MM.1S (cell line): ENCODE data around the gene MAPK6.
"Not testable (repeated sequence)": the region's sequence is repeated elsewhere in the genome, so short reads cannot be mapped to it uniquely, and the experiment has no call there.

Experiments
- DNase-seq: peaks from one replicate; pipeline ENCODE4 v3.0.0-alpha.2; 2015
- H2AFZ ChIP-seq: fragments of 300-600 bp; sonication (generic); 2 replicates; pipeline ENCODE4 v1.6.0; 2016; ENCODE audit warnings: antibody characterized with exemption, low read length
- H3F3A ChIP-seq: fragments of 300-600 bp; sonication (generic); 2 replicates; pipeline ENCODE4 v1.6.1; 2016; ENCODE audit warnings: mild to moderate bottlenecking, antibody characterized with exemption, low read length, moderate library complexity, mixed read lengths; ENCODE audit not compliant: insufficient read depth
- H3K27ac ChIP-seq: fragments of 300-600 bp; sonication (generic); 2 replicates; pipeline ENCODE4 v1.5.1; 2016; ENCODE audit warnings: mild to moderate bottlenecking, low read length
- H3K27me3 ChIP-seq: fragments of 300-600 bp; sonication (generic); replicated peaks from 2 replicates; pipeline ENCODE4 v1.6.0; 2016; ENCODE audit warnings: low read length; ENCODE audit not compliant: insufficient read depth
- H3K36me3 ChIP-seq: fragments of 300-600 bp; sonication (generic); replicated peaks from 2 replicates; pipeline ENCODE4 v1.6.1; 2016; ENCODE audit warnings: mild to moderate bottlenecking, low read length, mixed read lengths; ENCODE audit not compliant: insufficient read depth
- H3K4me1 ChIP-seq: fragments of 300-600 bp; sonication (generic); 2 replicates; pipeline ENCODE4 v1.6.1; 2016; ENCODE audit warnings: low read length, mixed read lengths
- H3K4me2 ChIP-seq: fragments of 300-600 bp; sonication (generic); 2 replicates; pipeline ENCODE4 v1.6.0; 2016; ENCODE audit warnings: low read depth, low read length
- H3K4me3 ChIP-seq: fragments of 300-600 bp; sonication (generic); 2 replicates; pipeline ENCODE4 v1.5.1; 2016; ENCODE audit warnings: low read length, mixed read lengths
- H3K79me2 ChIP-seq: fragments of 300-600 bp; sonication (generic); 2 replicates; pipeline ENCODE4 v1.6.1; 2016; ENCODE audit warnings: mixed run types, low read length, mixed read lengths
- H3K9ac ChIP-seq: fragments of 300-600 bp; sonication (generic); 2 replicates; pipeline ENCODE4 v1.6.1; 2016; ENCODE audit warnings: low read length, mixed read lengths
- H3K9me2 ChIP-seq: fragments of 300-600 bp; sonication (generic); replicated peaks from 2 replicates; pipeline ENCODE4 v1.6.1; 2016; ENCODE audit warnings: mild to moderate bottlenecking, low read length, mixed read lengths; ENCODE audit not compliant: insufficient read depth
- H3K9me3 ChIP-seq: fragments of 300-600 bp; sonication (generic); replicated peaks from 2 replicates; pipeline ENCODE4 v1.6.1; 2016; ENCODE audit warnings: mild to moderate bottlenecking, low read length, mixed read lengths; ENCODE audit not compliant: insufficient read depth
- H4K20me1 ChIP-seq: fragments of 300-600 bp; sonication (generic); 2 replicates; pipeline ENCODE4 v1.6.1; 2016; ENCODE audit warnings: mild to moderate bottlenecking, low read length, moderate library complexity, mixed read lengths; ENCODE audit not compliant: insufficient read depth
- CTCF ChIP-seq: fragments of 300-600 bp; sonication (generic); IDR thresholded peaks from 2 replicates; pipeline ENCODE4 v1.5.1; 2016; ENCODE audit warnings: antibody characterized with exemption, low read length, mixed read lengths
- EZH2 ChIP-seq: fragments of 300-600 bp; sonication (generic); optimal IDR thresholded peaks from 2 replicates; pipeline ENCODE3; 2017; ENCODE audit warnings: low read depth, mild to moderate bottlenecking, antibody characterized with exemption, low read length, mixed read lengths
- EZH2phosphoT487 ChIP-seq: fragments of 300-600 bp; sonication (generic); IDR thresholded peaks from 2 replicates; pipeline ENCODE4 v1.6.1; 2018; ENCODE audit warnings: antibody characterized with exemption, low read length

MAPK6 gene

GRCh38 chr15:52054381-52054780 is 35.4 kb downstream of the MAPK6 start:
- no peaks in the 10 kb centered on the region; the same call in none of the 2 replicates for H3K36me3 ChIP-seq
- no peaks in the 10 kb centered on the region for H4K20me1 ChIP-seq
- H3K4me1 ChIP-seq: peaks cover 7% of the 10 kb centered on the region
- H3K4me2 ChIP-seq: no peak overlapping the region
- peaks cover 36% of the 10 kb centered on the region for H3K79me2 ChIP-seq
- no peaks in the 10 kb centered on the region for H3K9me3 ChIP-seq
- no peaks in the 10 kb centered on the region for H3K9me2 ChIP-seq
- no peak overlapping the region for H3K27ac ChIP-seq
- no peak overlapping the region for H2AFZ ChIP-seq
- no peak overlapping the region for H3K9ac ChIP-seq
- DNase-seq: no peak
- H3K27me3 ChIP-seq: no peaks in the 10 kb centered on the region
- no peaks in the 10 kb centered on the region for H3F3A ChIP-seq
- TF ChIP-seq EZH2 (no peak), CTCF (no peak), EZH2phosphoT487 (no peak)
- H3K4me3 ChIP-seq: no peak overlapping the region

GRCh38 chr15:52054858-52055257 is 35.8 kb downstream of the MAPK6 start:
- H3K27ac ChIP-seq: not testable (repeated sequence)

GRCh38 chr15:52056001-52056400 is 37.0 kb downstream of the MAPK6 start:
- Histone ChIP-seq H3K79me2 (peaks cover 22% of the 10 kb centered on the region), H3K4me1 (peaks cover 7% of the 10 kb centered on the region), H3K9me2 (no peaks in the 10 kb centered on the region), H3K4me3 (no peak overlapping the region), H4K20me1 (no peaks in the 10 kb centered on the region), H3K27me3 (no peaks in the 10 kb centered on the region), H3K9ac (no peak overlapping the region), H3F3A (no peaks in the 10 kb centered on the region), H3K4me2 (no peak overlapping the region), H2AFZ (no peak overlapping the region), H3K9me3 (no peaks in the 10 kb centered on the region), H3K27ac (no peak overlapping the region), H3K36me3 (no peaks in the 10 kb centered on the region; the same call in none of the 2 replicates)
- no peak for DNase-seq
- TF ChIP-seq EZH2phosphoT487 (no peak), CTCF (no peak), EZH2 (no peak)

More at GRCh38 chr15:52054858-52055257, 35.8 kb downstream of the MAPK6 start:
- DNase-seq, H2AFZ ChIP-seq, H3K36me3 ChIP-seq, H3K27me3 ChIP-seq, H3K9ac ChIP-seq, H3K4me3 ChIP-seq, H3K4me1 ChIP-seq, H3F3A ChIP-seq, H3K9me2 ChIP-seq, H4K20me1 ChIP-seq, H3K4me2 ChIP-seq, H3K9me3 ChIP-seq: not testable (repeated sequence)
- peaks cover 31% of the 10 kb centered on the region for H3K79me2 ChIP-seq

- H4K20me1 ChIP-seq: no peaks in the 10 kb centered on the region
- H3K9me3 ChIP-seq: no peaks in the 10 kb centered on the region
- no peaks in the 10 kb centered on the region for H3K27me3 ChIP-seq
- peaks cover 7% of the 10 kb centered on the region for H3K4me1 ChIP-seq
- H3K27ac ChIP-seq: no peak overlapping the region
- no peak overlapping the region for H3K4me3 ChIP-seq
- no peaks in the 10 kb centered on the region; the same call in none of the 2 replicates for H3K36me3 ChIP-seq
- no peak overlapping the region for H2AFZ ChIP-seq
- no peak for DNase-seq
- no peak overlapping the region for H3K9ac ChIP-seq
- H3F3A ChIP-seq: no peaks in the 10 kb centered on the region
- H3K4me2 ChIP-seq: no peak overlapping the region
- peaks cover 18% of the 10 kb centered on the region for H3K79me2 ChIP-seq
- no peaks in the 10 kb centered on the region for H3K9me2 ChIP-seq
- no peak for TF ChIP-seq EZH2
- TF ChIP-seq EZH2phosphoT487: no peak
- TF ChIP-seq CTCF: no peak
These were observed 37.5 kb downstream of the MAPK6 start for GRCh38 chr15:52056496-52056895.
